Naive thymus-derived CD8-positive, alpha-beta T cell (primary cell): ENCODE measurements around the gene PPHLN1. TPM values are rescaled to one million over a fixed set of nuclear protein-coding genes. Genes with fewer than 3 reads are reported as not detected.
A peak's percentile ranks its signal among the peaks of the same experiment; 100 is the strongest.

Experiments
- ATAC-seq, 2 donors: fragments of 150-1000 bp; cut with Tn5 transposase in 1 of 2; sonication (Bioruptor Pico), chemical (Tn5 transposase) in 1 of 2; 1 replicate in 1 of 2; 2 replicates in 1 of 2; pipeline ENCODE4 v1.10.0; 2021; ENCODE audit warnings: mild to moderate bottlenecking in 2 of 2, moderate library complexity in 2 of 2
- POLR2A ChIA-PET: fragments of 350-600 bp; sonication (Branson Sonifier 250); formaldehyde crosslinking; loops from one replicate; lab custom pipeline; 2021; ENCODE audit warnings: antibody characterized with exemption; lab: Charles Lee
- DNase-seq, 10 donors: peaks; one replicate each; pipeline versions ENCODE4 v3.0.0 to v3.0.0-alpha.2; 2020 to 2022
- H3K27ac Mint-ChIP-seq, 10 donors: one replicate each; pipeline ENCODE4 v1.8.0; 2020 to 2022; ENCODE audit warnings: mild to moderate bottlenecking in 10 of 10, mixed read lengths in 10 of 10, moderate library complexity in 4 of 10, inconsistent platforms in 1 of 10
- H3K27me3 Mint-ChIP-seq, 5 donors: one replicate each; pipeline ENCODE4 v1.8.0; 2021 to 2022; ENCODE audit warnings: mixed read lengths in 5 of 5
- H3K36me3 Mint-ChIP-seq, 3 donors: one replicate each; pipeline ENCODE4 v1.8.0; 2020 to 2022; ENCODE audit warnings: mixed read lengths in 3 of 3, mild to moderate bottlenecking in 2 of 3, inconsistent platforms in 1 of 3
- H3K4me1 Mint-ChIP-seq, 4 donors: one replicate each; pipeline ENCODE4 v1.8.0; 2021 to 2022; ENCODE audit warnings: mixed read lengths in 4 of 4
- H3K4me3 Mint-ChIP-seq, 10 donors: one replicate each; pipeline ENCODE4 v1.8.0; 2020 to 2022; ENCODE audit warnings: mild to moderate bottlenecking in 10 of 10, mixed read lengths in 10 of 10, moderate library complexity in 6 of 10, inconsistent platforms in 1 of 10
- H3K9me3 Mint-ChIP-seq, 9 donors: one replicate each; pipeline ENCODE4 v1.8.0; 2020 to 2022; ENCODE audit warnings: mixed read lengths in 9 of 9, mild to moderate bottlenecking in 3 of 9, inconsistent platforms in 1 of 9, moderate library complexity in 1 of 9
- polyA plus RNA-seq, 3 donors: library from polyadenylated mRNA; unstranded; fragments of 300-500 nt; fragmentation: Illumina TruSeq; gene quantifications; one replicate each; pipeline ENCODE4 v1.2.3, GENCODE V29; 2021
- total RNA-seq, 8 experiments: library from RNA in 2 of 8; stranded (reverse) in 2 of 8; gene quantifications; one replicate each; pipeline ENCODE4 v1.2.3 and lab custom pipeline; 2021 to 2026

The PPHLN1 gene
- total and polyA plus RNA-seq, 5 experiments from 2014 or later = 107 to 178 (median 152) TPM

DNA sequence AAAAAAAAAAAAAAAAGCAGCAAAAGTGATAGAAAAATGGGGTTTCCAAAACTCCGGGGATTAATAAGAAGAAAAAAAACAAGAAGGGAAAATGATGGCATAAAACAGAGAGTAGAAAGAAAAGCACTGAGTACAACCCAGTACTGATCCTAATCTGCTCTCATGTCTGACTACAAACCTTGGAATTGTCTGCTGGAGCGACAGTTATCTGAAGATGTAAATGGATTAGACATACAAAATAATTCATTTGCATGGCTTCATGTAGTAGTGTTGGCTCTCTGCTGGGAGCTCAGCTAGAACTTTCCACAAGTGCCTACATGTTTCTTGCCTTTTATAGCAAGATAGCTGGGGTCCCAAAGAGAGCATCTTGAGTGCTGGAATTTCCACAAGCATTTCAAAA, 34.3 kb upstream of the PPHLN1 start:
- POLR2A ChIA-PET = no interaction called here
- Mint-ChIP-seq H3K4me1 (no peaks in the 10 kb centered on the region), H3K27me3 (peaks cover 0 to 14% (median 8%) of the 10 kb centered on the region in 5 donors), H3K9me3 (no peaks in the 10 kb centered on the region), H3K36me3 (peaks cover 0 to 6% (median 0%) of the 10 kb centered on the region in 3 donors), H3K4me3 (no peak overlapping the region), H3K27ac (no peak overlapping the region)
- DNase-seq (no peak), ATAC-seq (no peak)

GRCh38 chr12:42296503-42297109, 29.4 kb upstream of the PPHLN1 start:
- H3K4me3 Mint-ChIP-seq = no peak overlapping the region
- ATAC-seq = no peak
- H3K4me1 Mint-ChIP-seq = peaks cover 0 to 4% (median 0%) of the 10 kb centered on the region in 4 donors
- peaks cover 0 to 2% (median 0%) of the 10 kb centered on the region in 9 donors for H3K9me3 Mint-ChIP-seq
- POLR2A ChIA-PET = no interaction called here
- H3K36me3 Mint-ChIP-seq = no peaks in the 10 kb centered on the region
- peak in 1 of 10 donors; percentile 1 for DNase-seq
- H3K27ac Mint-ChIP-seq = no peak overlapping the region
- no peaks in the 10 kb centered on the region for H3K27me3 Mint-ChIP-seq

- Mint-ChIP-seq H3K9me3 (peaks cover 0 to 2% (median 0%) of the 10 kb centered on the region in 9 donors), H3K4me1 (peaks cover 0 to 4% (median 0%) of the 10 kb centered on the region in 4 donors), H3K36me3 (no peaks in the 10 kb centered on the region), H3K27me3 (no peaks in the 10 kb centered on the region), H3K4me3 (no peak overlapping the region), H3K27ac (no peak overlapping the region)
- DNase-seq (no peak), ATAC-seq (no peak)
- POLR2A ChIA-PET = no interaction called here
Measured at GRCh38 chr12:42298887-42299286, 27.1 kb upstream of the PPHLN1 start.

- Mint-ChIP-seq H3K36me3 (no peaks in the 10 kb centered on the region), H3K4me1 (peaks cover 0 to 4% (median 0%) of the 10 kb centered on the region in 4 donors), H3K27me3 (no peaks in the 10 kb centered on the region), H3K9me3 (peaks cover 0 to 2% (median 0%) of the 10 kb centered on the region in 9 donors), H3K27ac (no peak overlapping the region), H3K4me3 (peak overlapping the region in 2 of 10 donors; percentile 32 to 51)
- POLR2A ChIA-PET = no interaction called here
- DNase-seq = no peak
- ATAC-seq = no peak
Measured at GRCh38 chr12:42299392-42300308, 26.3 kb upstream of the PPHLN1 start.

DNA sequence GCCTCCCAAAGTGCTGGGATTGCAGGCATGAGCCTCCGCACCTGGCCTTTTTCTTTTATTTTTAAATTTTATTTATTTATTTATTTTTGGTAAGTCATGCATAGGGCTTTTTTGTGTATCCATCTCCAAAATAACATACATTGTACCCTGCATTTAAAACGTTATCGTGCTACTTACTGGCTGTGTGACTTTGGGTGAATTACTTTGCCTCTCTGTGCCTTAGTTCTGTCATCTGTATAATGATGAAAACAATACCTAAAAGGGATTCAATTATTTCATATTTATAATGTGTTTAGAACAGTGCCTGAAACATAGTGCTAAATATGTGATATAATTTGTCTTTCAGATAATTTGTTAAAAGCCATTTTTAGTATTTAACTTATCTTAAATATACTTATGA, 19.7 kb upstream of the PPHLN1 start:
- DNase-seq (no peak), ATAC-seq (no peak)
- POLR2A ChIA-PET = no interaction called here
- no peak overlapping the region for H3K27ac Mint-ChIP-seq
- no peak overlapping the region for H3K4me3 Mint-ChIP-seq
- H3K36me3 Mint-ChIP-seq = no peaks in the 10 kb centered on the region
- no peaks in the 10 kb centered on the region for H3K9me3 Mint-ChIP-seq
- no peaks in the 10 kb centered on the region for H3K4me1 Mint-ChIP-seq
- no peaks in the 10 kb centered on the region for H3K27me3 Mint-ChIP-seq

GRCh38 chr12:42308390-42308789, 17.6 kb upstream of the PPHLN1 start:
- Mint-ChIP-seq H3K27ac (peak overlapping the region in 1 of 10 donors; percentile 51), H3K36me3 (peaks cover 0 to 13% (median 0%) of the 10 kb centered on the region in 3 donors), H3K27me3 (no peaks in the 10 kb centered on the region), H3K4me1 (no peaks in the 10 kb centered on the region), H3K4me3 (no peak overlapping the region), H3K9me3 (no peaks in the 10 kb centered on the region)
- POLR2A ChIA-PET = no interaction called here
- ATAC-seq = no peak
- no peak for DNase-seq

GRCh38 chr12:42309996-42310395, 16.0 kb upstream of the PPHLN1 start:
- H3K27me3 Mint-ChIP-seq = no peaks in the 10 kb centered on the region

GRCh38 chr12:42315108-42315507, 10.9 kb upstream of the PPHLN1 start:
- Mint-ChIP-seq H3K4me1 (peaks cover 0 to 7% (median 0%) of the 10 kb centered on the region in 4 donors), H3K4me3 (no peak overlapping the region), H3K27me3 (no peaks in the 10 kb centered on the region), H3K9me3 (no peaks in the 10 kb centered on the region), H3K36me3 (peaks cover 6 to 59% (median 12%) of the 10 kb centered on the region in 3 donors), H3K27ac (peak overlapping the region in 1 of 10 donors; percentile 7)
- POLR2A ChIA-PET = no interaction called here
- ATAC-seq = no peak
- DNase-seq = no peak

More at GRCh38 chr12:42309996-42310395, 16.0 kb upstream of the PPHLN1 start:
- POLR2A ChIA-PET = no interaction called here
- H3K27ac Mint-ChIP-seq = peak overlapping the region in 1 of 10 donors; percentile 55
- H3K4me3 Mint-ChIP-seq = no peak overlapping the region
- no peaks in the 10 kb centered on the region for H3K9me3 Mint-ChIP-seq
- DNase-seq = no peak
- ATAC-seq = no peak
- H3K36me3 Mint-ChIP-seq = peaks cover 3 to 26% (median 5%) of the 10 kb centered on the region in 3 donors
- peaks cover 0 to 2% (median 0%) of the 10 kb centered on the region in 4 donors for H3K4me1 Mint-ChIP-seq

DNA sequence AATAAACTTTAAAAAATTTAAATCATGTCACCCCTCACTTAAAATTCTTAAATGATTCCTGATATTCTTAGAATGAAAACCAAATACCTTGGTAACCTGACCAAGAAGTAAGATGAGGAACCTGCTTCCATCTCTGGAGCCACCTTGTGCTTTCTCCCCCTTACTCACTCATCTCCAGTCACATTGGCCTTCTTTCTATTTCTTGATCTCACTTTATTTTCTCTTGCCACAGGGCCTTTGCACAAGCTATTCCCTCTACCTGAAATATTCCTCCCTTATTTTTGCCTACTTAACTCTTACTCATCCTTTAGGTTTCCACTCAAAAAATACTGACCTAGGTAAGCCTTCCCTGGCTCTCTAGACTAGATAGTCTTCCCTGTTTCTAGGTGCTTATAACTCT, 5.2 kb upstream of the PPHLN1 start:
- Mint-ChIP-seq H3K36me3 (peaks cover 6 to 47% (median 16%) of the 10 kb centered on the region in 3 donors), H3K27me3 (no peaks in the 10 kb centered on the region), H3K4me3 (no peak overlapping the region), H3K9me3 (no peaks in the 10 kb centered on the region), H3K27ac (no peak overlapping the region), H3K4me1 (peaks cover 9 to 15% (median 13%) of the 10 kb centered on the region in 4 donors)
- POLR2A ChIA-PET = no interaction called here
- DNase-seq (no peak), ATAC-seq (no peak)

DNA sequence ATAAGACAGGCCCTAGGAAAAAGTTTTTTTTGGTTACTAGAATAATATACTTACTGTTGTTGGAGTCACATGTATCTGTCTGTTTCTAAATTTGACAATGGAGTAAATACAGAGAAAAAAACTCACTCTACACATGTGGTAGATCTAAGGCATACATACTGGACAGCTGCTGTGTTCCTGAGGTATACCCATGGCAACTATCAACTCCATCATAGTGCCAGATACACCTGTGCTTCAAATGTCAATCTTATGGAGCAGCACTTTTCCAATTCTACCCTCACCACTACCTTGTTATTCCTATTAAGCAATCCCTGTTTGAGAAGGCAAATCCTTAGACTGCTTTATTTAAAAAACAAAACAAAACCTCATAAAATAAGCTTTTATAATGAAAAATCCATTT, 3.4 kb upstream of the PPHLN1 start:
- Mint-ChIP-seq H3K4me3 (no peak overlapping the region), H3K27me3 (no peaks in the 10 kb centered on the region), H3K9me3 (no peaks in the 10 kb centered on the region), H3K4me1 (peaks cover 15 to 32% (median 24%) of the 10 kb centered on the region in 4 donors), H3K36me3 (peaks cover 6 to 35% (median 12%) of the 10 kb centered on the region in 3 donors), H3K27ac (peak overlapping the region in 1 of 10 donors; percentile 4)
- ATAC-seq (no peak), DNase-seq (no peak)
- POLR2A ChIA-PET = no interaction called here

- no peaks in the 10 kb centered on the region for H3K27me3 Mint-ChIP-seq
- peaks cover 6 to 28% (median 8%) of the 10 kb centered on the region in 3 donors for H3K36me3 Mint-ChIP-seq
- H3K27ac Mint-ChIP-seq = no peak overlapping the region
- H3K4me3 Mint-ChIP-seq = no peak overlapping the region
- H3K9me3 Mint-ChIP-seq = no peaks in the 10 kb centered on the region
- DNase-seq = no peak
- peaks cover 18 to 44% (median 35%) of the 10 kb centered on the region in 4 donors for H3K4me1 Mint-ChIP-seq
- POLR2A ChIA-PET = no interaction called here
- ATAC-seq = no peak
Measured at GRCh38 chr12:42323856-42324255, 2.1 kb upstream of the PPHLN1 start.

- H3K36me3 Mint-ChIP-seq = peaks cover 6 to 22% (median 8%) of the 10 kb centered on the region in 3 donors
- DNase-seq (no peak), ATAC-seq (no peak)
- peak overlapping the region; percentile 96 to 99 (median 98) for H3K4me3 Mint-ChIP-seq
- peaks cover 22 to 54% (median 44%) of the 10 kb centered on the region in 4 donors for H3K4me1 Mint-ChIP-seq
- H3K27me3 Mint-ChIP-seq = no peaks in the 10 kb centered on the region
- no peaks in the 10 kb centered on the region for H3K9me3 Mint-ChIP-seq
- peak overlapping the region; percentile 91 to 99 (median 98) for H3K27ac Mint-ChIP-seq
- POLR2A ChIA-PET = no interaction called here
Measured at GRCh38 chr12:42325326-42325652, 678 bp upstream of the PPHLN1 start.
